ENCODE data around the gene KCTD20. TPM values are rescaled to one million over a fixed set of nuclear protein-coding genes. Genes with fewer than 3 reads are reported as not detected.

Gene KCTD20
- total and polyA plus RNA-seq, 2 of the 13 experiments (the other 11 are each of a cell fraction or from before 2014, with no cell fraction given) = 52.7 to 67.1 TPM

GRCh38 chr6:36442671-36443470, at the start of gene KCTD20, which contains the start of gene PXT1 (continued):
- TF ChIP-seq KLF12 (CRISPR knock-in tag; IDR thresholded peaks at IDR 0.05; ENCODE audit: borderline replicate concordance) (peak; percentile 81; the same call in 1 of the 2 replicates), DNMT3B (CRISPR knock-in tag; conservative IDR thresholded peaks at IDR 0.05) (no peak; the same call in 1 of the 2 replicates), SIN3B (IDR thresholded peaks at IDR 0.05; ENCODE audit: low read length) (peak; percentile 57; the same call in 1 of the 2 replicates), NFKB2 (CRISPR knock-in tag; IDR thresholded peaks at IDR 0.05; ENCODE audit: borderline replicate concordance) (peak; percentile 50; the same call in 1 of the 2 replicates), TEAD3 (CRISPR knock-in tag; optimal IDR thresholded peaks at IDR 0.05; ENCODE audit: borderline replicate concordance) (peak; percentile 86), ZBED4 (CRISPR knock-in tag; IDR thresholded peaks at IDR 0.05; ENCODE audit: borderline replicate concordance) (peak; percentile 74; the same call in 1 of the 2 replicates), MXD3 (CRISPR knock-in tag; IDR thresholded peaks at IDR 0.05) (peak; percentile 88), JDP2 (CRISPR knock-in tag; IDR thresholded peaks at IDR 0.05; ENCODE audit: borderline replicate concordance) (0 out of 2 replicates have a peak, but pooled peaks have one; percentile 51), ZNF576 (CRISPR knock-in tag; IDR thresholded peaks at IDR 0.05) (peak; percentile 57; the same call in 1 of the 2 replicates), STAG1 (CRISPR knock-in tag; IDR thresholded peaks at IDR 0.05) (peak; percentile 3), LBX2 (CRISPR knock-in tag; IDR thresholded peaks at IDR 0.05; ENCODE audit: borderline replicate concordance) (peak; percentile 46), ZNF468 (CRISPR knock-in tag; IDR thresholded peaks at IDR 0.05) (no peak; the same call in 1 of the 2 replicates), PRMT3 (CRISPR knock-in tag; IDR thresholded peaks at IDR 0.05; ENCODE audit: borderline replicate concordance, low read depth) (no peak; the same call in 1 of the 2 replicates), ZNF207 (IDR thresholded peaks at IDR 0.05; ENCODE audit: borderline replicate concordance) (no peak), NFATC3 (CRISPR knock-in tag; IDR thresholded peaks at IDR 0.05) (no peak; the same call in 1 of the 2 replicates), ZNF143 (CRISPR knock-in tag; IDR thresholded peaks at IDR 0.05) (peak; percentile 90), TOE1 (CRISPR knock-in tag; IDR thresholded peaks at IDR 0.05) (peak; percentile 73; the same call in 1 of the 2 replicates), ZSCAN12 (CRISPR knock-in tag; IDR thresholded peaks at IDR 0.05) (peak; percentile 21; the same call in 1 of the 2 replicates), ZNF24 (IDR thresholded peaks at IDR 0.05) (no peak), ZMYM3 (CRISPR knock-in tag; IDR thresholded peaks at IDR 0.05) (peak; percentile 76), ZC3H13 (CRISPR knock-in tag; IDR thresholded peaks at IDR 0.05) (peak; percentile 46), ETS1 (CRISPR knock-in tag; IDR thresholded peaks at IDR 0.05) (no peak), CREM (IDR thresholded peaks at IDR 0.05) (peak; percentile 45; the same call in 1 of the 2 replicates), CREM (CRISPR knock-in tag; IDR thresholded peaks at IDR 0.05) (no peak), ZFP1 (CRISPR knock-in tag; IDR thresholded peaks at IDR 0.05) (0 out of 2 replicates have a peak, but pooled peaks have one; percentile 49)

All from HepG2 (cell line).